ENCODE results near the gene LGALS4.
A peak's percentile ranks its signal among the peaks of the same experiment; 100 is the strongest.
"Not testable (repeated sequence)": the region's sequence is repeated elsewhere in the genome, so short reads cannot be mapped to it uniquely, and the experiment has no call there.

The LGALS4 gene

DNA sequence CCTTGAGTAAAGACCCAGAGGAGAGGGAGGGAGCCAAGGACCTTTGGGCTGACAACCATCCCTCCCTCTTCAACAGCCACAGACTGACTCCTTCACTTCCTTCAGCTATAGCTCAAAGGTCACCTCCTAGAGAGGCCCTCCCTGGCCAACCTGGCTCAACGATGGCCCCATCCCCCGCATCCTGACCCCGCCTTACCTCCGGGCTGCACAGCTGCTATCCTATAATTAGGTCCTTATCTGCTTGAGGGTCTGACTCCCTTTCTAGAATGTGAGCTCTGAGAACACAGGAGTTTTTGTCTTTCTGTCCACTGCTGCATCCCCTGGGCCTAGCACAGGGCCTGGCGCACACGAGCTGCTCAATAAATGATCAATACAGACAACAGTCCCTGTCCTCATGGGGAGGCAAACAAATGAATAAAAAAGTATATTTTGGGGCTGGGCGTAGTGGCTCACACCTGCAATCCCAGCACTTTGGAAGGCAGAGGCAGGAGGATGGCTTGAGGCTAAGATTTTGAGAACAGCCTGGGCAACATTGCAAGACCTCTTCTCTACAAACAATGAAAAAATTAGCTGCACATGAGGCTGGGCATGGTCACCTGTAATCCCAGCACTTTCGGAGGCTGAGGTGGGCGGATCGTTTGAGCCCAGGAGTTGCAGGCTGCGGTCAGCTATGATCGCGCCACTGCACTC lies 6.6 kb upstream of the LGALS4 start:
- DNase-seq, result peak in 1 of 3 experiments; percentile 30

DNA sequence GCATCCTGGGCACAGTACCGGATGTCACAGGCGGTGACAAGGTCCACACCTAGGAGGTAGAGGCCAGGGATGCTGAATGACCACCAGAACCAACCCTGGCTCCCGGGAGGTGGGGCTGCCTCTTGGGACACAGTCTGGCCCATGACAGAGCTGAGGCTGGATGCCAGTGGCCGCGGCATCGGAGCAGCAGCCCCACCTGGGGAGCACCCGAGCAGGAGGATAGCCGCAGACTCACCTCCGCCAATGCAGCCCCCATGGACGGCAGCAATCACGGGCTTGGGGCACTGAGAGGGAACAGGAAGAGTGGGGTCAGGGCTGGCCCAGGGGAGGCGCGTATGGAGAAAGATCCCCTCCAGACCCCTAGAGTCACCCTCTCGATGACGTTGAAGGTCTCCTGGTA lies 4.3 kb upstream of the LGALS4 start:
- no peak for DNase-seq

DNA sequence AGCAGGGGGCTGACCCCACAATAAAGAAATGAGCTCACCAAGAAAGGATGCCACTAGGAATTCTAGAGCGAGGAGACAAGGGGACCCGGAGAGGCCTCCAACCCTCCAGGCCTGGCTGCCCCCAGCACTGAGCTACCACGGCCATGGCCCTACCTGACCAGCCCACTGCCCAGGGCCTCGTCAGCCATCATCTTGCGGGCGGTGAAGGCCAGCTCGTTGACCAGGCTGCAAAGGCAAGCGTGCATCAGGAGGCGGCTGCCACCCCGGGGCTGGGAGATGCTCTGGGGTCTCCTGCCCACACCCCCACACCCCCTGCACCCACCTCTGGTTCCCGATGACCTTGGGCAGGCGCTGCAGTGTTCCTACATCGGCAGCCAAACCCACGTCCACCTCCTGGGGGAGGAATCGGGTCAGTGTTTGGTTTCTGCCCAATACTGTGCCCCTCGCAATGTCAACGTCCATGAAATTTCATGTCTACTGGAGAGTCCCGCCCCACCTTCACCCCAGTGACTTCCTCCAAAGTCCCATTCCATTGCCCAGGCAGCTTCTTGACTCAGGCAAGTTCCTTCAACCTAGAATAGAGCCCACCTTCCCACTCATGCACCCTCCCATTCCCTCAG lies 3.5 kb upstream of the LGALS4 start:
- DNase-seq, result no peak

DNA sequence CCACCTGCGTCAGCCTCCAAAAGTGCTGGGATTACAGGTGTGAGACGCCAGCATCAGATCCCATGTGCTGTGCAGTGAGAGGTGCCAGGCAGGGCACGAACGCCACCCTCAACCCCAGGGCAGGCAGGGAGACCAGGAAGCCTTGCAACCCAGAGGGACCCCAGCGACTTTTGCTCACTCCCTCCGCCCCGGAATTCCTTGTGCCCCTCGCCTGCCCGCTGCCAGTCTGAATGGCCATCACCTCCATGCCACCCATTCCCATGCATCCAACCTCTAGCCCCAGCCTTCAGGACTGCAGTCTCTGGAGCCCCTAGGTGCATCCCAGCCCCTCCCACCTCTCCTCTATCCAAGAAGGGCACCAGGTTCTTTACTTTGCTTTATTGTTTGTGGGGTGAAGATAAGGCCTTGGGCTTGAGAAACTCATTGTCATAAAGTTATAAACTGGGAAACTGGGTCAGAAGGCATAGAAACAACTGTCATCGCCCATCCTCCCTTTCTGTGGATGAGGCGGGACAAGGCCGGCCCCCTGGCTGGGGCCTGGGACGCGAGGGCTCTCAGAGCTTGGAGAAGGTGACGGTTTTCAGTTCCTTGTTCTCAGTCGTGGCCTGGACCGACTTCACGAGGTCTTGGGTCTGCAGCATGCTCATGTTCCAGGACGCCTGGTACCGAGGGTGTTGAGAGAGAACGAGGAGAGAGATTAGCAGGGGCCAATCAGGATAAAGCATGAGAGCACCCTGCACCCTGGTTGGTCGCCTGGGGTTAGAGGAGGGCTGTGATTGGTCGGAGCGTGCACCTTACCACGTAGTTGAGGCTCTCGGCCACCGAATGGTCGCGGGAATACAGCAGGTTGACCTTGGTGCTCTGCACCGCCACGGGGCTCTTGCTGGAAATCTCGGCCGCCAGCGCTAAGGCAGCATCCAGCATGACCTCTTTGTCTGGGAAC lies 2.6 kb upstream of the LGALS4 start:
- no peak for DNase-seq

DNA sequence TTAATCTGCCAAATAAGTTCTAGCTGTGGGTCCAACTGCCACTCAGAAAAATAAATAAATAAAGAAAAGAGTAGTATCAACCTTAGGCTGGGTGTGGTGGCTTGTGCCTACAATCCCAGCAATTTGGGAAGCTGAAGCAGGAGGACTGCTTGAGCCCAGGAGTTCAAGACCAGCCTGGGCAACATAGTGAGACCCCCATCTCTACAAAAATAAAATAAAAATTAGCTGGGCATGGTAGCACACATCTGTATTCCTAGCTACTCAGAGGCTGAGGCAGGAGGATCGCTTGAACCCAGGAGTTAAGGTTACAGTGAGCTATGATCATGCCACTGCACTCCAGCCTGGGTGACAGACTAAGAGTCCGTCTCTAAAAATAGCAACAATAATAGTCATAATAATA lies 1.2 kb upstream of the LGALS4 start:
- DNase-seq, result not testable (repeated sequence)

DNA sequence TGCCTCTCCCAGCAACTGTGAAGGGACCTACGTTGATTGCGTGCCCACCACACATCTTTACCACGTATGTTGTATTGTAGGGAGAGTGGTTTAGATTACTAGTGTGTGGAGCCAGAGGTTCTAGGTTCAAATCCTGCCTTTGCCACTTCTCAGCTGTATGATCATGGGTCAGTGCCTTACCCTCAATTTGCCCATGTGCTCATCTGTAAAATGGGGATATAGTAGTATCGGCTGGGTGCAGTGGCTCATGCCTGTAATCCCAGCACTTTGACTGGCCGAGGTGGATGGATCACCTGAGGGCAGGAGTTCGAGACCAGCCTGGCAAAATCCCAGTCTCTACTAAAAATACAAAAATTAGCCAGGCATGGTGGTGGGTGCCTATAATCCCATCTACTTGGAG lies 578 bp upstream of the LGALS4 start:
- no peak for DNase-seq

DNA sequence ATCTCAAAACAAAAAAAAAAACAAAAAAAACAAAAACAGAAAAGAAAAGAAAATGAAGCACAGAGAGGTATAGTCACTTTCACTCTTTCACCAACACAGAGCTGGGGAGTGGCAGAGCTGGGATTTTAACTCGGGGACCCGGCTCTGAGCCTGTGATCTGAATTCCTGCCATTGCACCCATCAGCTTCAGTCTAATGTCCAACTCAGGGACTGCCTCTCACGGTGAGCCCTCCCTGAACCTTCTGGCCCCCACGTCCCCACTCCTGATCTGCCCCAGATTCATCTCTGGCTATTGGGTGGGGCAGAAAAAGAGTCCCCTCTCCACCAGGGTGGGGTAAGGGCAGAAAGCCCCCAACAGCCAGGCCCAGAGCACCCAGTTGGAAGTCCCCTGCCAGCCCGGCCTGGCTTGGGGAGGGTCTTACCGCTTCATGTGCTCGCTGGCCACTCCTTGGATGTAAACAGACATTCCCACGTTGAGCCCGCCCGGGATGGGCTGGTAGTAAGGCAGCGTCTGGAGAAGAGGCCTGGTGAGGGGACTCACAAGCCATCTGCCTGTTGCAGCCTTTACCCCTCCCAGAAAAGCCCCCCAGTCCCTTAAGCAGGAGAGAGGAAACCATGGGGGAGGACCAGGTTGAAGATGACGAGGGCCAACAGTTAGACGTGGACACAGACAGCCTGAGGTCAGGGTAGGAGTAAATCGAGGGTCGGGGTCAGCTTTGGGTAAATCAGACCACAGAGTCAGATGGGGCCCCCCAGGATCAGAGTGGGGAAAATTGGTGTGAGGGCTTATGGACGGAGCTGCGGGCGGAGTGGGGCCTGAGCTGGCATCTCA lies 520 bp downstream of the LGALS4 start:
- DNase-seq, result no peak

DNA sequence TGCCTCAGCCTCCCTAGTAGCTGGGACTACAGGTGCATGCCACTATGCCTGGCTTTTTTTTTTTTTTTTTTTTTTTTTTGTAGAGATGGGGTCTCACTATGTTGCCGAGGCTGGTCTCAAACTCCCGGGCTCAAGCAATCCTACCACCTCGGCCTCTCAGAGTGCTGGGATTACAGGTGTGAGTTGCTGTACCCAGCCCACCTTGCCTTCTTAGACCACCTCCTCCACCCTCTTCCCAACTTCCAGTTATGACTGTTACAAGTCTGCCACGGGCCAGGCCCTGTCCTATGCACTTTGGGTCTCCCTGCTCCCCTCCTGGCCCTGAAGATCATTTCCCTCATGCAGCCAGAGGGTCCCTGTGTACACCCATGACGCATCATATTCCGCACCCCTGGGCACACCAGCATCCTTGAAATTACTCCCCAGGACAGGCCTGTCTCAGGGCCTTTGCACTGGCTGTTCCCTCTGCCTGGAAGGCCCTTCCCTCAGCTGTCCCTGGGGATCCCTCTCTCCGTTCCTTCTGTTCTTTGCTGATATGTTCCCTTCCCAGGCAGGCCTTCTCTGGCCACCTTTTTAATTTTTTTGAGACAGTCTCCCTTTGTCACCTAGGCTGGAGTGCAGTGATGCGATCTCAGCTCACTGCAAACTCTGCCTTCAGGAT lies 3.0 kb downstream of the LGALS4 start:
- DNase-seq, result no peak

DNA sequence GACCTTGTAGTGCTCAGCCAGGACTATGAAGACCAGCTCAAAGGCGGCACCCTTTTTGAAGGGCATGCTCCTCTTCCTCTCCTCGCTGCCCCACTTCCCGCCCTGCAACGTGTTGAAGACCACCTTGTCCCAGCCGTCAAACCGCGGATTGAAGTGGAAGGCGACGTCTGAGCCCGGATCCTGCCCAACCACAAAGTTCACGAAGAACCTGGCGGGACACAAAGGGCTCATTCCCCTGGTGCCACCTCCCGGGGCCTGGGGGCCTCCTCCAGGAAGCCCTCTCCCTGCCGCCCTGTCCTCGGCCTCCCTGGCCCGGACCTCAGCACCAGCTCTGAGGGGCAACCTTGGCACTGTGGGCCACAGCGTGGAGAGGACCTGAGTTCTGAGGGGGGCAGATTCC lies 4.0 kb downstream of the LGALS4 start:
- no peak for DNase-seq

DNA sequence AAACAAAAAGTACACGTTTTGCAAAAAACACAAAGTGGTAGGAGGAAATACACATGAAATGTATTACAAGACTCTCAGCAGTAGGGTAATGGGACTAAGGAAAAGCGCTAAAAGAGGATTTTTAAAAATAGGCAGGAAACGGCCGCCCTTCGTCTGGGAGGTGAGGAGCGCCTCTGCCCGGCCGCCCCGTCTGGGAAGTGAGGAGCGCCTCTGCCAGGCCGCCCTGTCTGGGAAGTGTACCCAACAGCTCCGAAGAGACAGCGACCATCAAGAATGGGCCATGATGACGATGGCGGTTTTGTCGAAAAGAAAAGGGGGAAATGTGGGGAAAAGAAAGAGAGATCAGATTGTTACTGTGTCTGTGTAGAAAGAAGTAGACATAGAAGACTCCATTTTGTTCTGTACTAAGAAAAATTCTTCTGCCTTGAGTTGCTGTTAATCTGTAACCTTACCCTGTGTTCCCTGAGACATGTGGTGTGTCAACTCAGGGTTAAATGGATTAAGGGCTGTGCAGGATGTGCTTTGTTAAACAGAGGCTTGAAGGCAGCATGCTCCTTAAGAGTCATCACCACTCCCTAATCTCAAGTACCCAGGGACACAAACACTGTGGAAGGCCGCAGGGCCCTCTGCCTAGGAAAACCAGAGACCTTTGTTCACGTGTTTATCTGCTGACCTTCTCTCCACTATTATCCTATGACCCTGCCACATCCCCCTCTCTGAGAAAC lies 5.2 kb downstream of the LGALS4 start:
- peak in 1 of 3 experiments; percentile 16 for DNase-seq

DNA sequence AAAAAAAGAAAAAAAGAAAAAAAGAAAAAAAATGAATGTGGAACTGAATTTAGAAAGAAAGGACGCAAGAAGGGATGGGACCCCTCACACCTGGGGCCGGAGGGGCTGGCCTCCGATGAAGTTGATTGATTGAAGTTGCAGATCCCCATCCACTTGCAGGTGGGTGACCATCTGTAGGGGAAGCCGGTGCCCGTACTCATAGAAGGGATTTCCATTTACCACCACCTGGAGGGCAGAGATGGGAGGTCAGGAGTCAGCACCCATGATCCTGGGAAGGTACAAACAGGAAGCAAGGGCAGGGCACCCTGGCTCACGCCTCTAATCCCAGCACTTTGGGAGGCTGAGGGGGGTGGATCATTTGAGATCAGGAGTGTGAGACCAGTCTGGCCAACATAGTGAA lies 6.4 kb downstream of the LGALS4 start:
- DNase-seq, result no peak

DNA sequence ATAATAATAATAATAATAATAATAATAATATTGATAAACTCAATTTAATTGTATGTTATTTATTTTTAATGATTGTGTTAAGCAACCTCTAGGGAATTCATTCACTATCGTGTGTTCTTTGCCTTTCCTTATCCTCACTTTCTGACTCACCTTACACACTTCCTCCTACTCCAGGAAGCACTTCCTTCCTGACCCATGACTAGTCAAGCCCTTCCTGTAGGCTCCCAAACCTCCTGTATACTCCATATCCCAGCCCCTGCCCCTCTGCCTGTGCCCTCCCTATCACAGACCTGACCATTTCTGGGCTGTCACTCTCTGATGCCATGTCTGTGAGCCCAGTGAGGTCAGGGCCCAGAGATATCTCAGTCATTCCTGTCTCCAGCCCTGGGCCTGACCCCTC lies 7.6 kb downstream of the LGALS4 start:
- no peak for DNase-seq

DNA sequence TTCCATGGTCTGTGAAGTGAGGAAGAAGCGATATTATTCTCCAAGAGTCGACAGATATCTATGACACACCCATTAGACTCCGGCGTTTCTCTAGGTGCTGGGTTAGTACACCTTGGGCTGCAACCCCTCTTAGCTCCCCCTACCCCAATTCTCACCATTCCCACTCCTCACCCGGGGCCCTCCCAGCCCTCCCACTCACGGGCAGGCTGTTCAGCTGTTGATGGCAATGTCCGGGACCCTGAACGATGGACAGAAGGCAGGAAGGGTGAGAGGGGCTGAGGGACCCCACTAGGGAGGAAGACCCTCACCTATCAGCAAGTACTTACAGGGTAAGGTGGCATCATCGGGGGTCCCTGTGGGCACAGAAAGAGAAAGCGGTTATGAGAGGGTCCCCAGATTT lies 9.2 kb downstream of the LGALS4 start:
- DNase-seq, result no peak

DNA sequence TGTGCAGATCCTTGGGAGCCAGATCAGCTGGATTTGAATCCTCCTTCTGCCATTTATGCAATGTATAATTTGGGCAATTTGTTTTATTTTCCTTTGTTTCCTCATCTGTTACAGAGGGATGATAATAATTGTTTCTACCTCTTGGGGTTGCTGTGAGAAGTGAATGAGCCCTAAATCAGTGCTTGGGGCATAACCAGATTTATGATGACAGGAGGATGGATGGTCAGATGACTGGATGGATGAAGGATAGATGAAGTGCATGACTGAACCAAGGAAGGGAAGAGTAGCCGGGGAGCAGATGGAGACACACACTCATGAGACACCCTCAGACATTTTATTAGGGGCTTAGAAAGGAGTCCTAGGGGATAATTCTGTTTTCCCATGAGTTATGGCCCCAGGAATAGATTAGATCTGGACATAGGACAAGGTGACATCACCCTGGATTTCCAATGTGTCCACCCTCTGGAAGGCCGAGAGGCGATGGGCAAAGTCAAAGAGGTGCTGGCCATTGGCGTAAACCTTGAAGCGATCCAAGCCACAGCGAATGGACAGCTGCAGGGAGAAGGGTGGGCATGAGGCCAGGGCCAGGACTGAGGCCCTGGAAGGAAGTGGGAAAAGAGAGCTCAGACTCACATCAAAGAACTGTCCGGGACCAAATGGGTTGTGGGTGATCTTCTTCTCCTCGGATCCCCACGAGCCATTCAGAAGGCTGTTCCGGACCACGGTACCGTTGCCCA lies 11.2 kb downstream of the LGALS4 start:
- no peak for DNase-seq

DNA sequence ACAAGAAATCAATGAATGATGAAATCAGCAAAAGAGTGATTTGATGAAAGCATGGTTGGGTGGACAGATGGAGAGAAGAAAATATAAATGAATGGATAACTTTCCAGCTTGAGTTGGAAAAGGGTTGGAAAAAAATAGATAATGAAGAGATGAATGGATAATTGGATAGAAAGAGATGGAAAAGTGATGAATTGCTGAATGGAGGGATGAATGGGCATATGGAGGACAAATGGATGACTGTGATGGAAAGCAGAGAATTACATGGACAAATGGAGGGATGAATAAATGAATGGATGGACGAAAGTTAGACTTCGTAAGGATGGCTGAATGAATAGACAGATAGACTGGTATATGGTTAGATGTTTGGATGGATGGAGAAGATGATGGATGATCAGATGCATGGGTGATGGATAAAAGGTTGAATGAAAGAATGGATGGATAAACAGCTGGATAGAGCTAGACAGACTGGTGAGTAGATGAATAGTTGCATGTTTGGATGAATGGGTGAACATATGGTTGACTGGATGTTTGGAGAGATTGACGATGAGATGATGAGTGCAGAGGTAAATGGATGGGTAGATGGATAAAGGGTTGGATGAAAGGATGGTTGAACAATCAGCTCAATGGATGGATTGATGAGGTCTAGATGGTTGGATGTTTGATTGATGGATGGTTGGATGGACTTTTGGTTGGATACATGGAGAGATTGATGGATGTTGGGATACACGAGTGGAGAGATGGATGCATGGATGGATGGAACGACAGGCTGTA lies 12.0 kb downstream of the LGALS4 start:
- DNase-seq, result no peak

DNA sequence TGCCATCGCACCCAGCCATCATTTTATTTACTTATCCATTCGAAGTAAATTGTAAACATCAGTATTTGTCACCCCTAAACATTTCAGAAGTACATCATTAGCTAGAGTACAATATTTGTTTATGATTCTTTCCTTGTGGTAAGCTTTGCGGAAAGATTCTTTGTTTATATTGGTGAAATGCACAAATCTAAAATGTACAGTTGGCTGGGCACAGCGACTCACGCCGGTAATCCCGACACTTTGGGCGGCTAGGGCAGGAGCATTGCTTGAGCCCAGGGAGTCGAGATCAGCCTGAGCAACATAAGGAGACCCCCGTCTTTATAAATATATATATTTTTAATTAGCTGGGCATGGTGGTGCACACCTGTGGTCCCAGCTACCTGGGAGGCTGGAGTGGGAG lies 13.6 kb downstream of the LGALS4 start:
- DNase-seq, result no peak

DNA sequence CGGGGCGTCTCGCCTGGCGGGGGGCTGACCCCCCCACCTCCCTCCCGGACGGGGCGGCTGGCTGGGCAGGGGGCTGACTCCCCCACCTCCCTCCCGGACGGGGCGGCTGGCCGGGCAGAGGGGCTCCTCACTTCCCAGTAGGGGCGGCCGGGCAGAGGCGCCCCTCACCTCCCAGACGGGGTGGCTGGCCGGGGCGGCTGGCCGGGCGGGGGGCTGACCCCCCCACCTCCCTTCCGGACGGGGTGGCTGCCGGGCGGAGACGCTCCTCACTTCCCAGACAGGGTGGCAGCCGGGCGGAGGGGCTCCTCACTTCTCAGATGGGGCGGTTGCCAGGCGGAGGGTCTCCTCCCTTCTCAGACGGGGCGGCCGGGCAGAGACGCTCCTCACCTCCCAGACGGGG lies 15.0 kb downstream of the LGALS4 start:
- not testable (repeated sequence) for DNase-seq

DNA sequence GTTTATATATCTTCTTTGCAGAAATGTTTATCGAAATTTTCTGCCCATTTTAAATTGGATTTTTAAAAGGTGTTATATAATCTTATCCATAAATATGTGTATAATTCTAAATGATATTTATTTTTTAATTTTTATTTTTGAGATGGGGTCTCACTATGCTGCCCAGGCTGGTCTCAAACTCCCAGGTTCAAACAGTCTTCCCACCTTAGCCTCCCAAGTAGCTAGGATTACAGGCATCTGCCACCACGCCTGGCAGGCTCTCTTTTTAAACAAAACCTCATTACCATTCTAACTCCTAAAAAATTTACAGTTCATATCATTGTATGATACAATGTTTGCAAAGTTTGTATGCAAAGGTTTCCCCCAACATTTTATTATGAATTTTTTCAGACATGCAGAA lies 16.6 kb downstream of the LGALS4 start:
- DNase-seq, result no peak

DNA sequence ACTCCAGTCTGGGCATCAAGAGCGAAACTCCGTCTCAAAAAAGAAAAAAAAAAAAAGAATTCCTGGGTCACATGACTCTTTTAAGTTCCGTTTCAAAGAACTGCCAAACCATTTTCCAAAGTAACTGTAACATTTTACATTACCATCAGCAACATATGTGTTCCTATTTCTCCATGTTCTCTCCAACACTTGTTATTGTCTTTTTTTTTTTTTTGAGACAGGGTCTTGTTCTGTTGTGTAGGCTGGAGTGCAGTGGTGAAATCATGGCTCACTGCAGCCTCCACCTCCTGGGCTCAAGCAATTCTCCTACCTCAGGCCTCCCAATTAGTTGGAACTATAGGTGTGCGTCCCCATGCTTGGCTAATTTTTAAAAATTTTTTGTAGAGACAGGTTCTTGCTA lies 17.2 kb downstream of the LGALS4 start:
- DNase-seq, result no peak

DNA sequence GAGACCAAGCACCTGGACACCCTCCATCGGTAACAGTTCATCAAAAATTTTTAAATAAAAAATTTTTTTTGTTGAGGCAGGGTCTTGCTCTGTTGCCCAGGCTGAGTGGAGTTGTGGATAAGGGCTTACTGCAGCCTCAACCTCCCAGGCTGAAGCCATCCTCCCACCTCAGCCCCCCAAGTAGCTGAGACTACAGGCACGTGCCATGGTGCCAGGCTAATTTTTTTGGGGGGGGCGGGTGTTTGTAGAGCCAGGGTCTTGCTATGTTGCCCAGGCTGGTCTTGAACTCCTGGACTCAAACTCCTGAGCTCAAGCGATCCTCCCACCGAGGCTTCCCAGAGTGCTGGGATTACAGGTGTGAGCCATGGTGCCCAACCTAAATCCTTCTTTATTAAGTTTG lies 19.1 kb downstream of the LGALS4 start:
- DNase-seq, result no peak
